SH-SY5Y (cell line): ENCODE data around the gene TMEM51.

Experiments used
- GATA2 ChIP-seq: IDR thresholded peaks from 2 replicates; pipeline ENCODE4 v1.6.1; 2011; ENCODE audit warnings: mild to moderate bottlenecking, low read depth, low read length
- GATA3 ChIP-seq: IDR thresholded peaks from 2 replicates; pipeline ENCODE4 v1.6.1; 2011; ENCODE audit warnings: low read depth, mild to moderate bottlenecking, low read length, moderate library complexity

The TMEM51 gene, protein sequence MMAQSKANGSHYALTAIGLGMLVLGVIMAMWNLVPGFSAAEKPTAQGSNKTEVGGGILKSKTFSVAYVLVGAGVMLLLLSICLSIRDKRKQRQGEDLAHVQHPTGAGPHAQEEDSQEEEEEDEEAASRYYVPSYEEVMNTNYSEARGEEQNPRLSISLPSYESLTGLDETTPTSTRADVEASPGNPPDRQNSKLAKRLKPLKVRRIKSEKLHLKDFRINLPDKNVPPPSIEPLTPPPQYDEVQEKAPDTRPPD

DNA sequence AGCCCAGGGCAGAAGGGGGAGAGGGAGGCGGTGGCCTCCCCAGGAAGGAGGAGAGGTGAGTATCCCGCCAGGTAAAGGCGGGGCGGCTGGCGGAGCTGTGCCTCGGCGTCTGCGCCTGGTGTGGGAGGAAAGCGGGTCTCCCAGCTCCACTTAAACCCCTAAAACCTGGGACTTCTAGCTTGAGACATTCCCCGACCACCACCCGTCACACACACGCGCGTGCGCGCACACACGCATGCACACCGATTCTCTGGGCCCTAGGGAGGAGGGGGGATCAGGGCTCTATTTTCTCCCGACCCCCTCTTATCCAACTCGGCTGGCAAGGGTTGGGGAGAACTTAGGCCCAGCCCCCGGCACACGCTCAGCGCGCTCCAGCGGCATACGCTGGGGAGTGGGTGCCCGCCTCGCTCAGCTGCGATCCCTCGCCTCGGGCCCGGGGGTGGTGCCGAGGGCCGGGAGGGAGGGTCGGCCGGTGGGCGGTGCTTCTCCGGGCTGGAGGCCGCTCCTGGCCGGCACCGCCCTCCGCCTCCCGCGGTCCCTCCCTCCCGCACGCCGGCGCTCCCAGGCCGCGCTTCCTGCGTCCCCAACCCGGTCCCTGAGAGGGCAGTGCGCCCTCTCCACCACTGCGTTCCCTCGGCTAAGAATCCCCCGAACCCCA, at the start of gene TMEM51:
TMEM51 (plus strand) TSS at position 564 of the 658 bp plus-strand sequence. CDS start 61,341 bp downstream, outside the sequence.
- no peak for TF ChIP-seq GATA2

DNA sequence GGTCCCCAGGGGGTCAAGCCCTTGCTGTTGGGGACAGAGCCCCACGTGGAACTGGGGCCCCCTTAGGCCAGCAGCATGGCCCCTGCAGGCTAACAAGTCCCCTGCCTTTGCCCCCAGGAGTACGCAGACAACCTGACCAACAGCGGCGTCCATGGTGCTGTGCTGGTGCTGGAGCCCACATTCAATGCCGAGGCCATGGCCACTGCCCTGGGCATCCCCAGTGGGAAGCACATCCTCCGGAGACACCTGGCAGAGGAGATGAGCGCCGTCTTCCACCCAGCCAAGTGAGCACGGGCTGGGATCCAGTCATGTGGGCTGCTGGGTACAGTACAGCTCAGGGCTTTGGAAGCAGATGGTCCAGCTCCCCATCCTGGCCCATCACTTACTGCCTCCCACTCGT, 49.6 kb upstream of the TMEM51 start:
- TF ChIP-seq GATA2 (no peak), GATA3 (no peak)

DNA sequence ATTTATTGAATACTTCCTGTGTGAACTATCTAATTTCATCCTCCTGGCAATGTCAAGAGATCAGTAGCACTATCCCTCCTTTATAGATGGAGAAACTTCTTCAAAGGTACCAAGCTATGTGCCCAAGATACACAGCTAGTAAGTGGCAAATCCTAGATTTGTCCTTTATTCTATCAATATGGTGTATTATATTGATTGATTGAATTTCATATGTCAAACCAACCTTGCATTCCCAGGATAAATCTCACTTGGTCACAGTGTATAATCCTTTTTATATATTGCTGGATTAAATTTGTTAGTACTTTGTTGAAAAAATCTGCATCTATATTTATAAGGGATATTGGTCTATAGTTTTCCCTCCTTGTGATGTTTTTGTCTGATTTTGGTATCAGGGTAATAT, 48.8 kb upstream of the TMEM51 start:
- TF ChIP-seq GATA2, result no peak
- TF ChIP-seq GATA3, result no peak

DNA sequence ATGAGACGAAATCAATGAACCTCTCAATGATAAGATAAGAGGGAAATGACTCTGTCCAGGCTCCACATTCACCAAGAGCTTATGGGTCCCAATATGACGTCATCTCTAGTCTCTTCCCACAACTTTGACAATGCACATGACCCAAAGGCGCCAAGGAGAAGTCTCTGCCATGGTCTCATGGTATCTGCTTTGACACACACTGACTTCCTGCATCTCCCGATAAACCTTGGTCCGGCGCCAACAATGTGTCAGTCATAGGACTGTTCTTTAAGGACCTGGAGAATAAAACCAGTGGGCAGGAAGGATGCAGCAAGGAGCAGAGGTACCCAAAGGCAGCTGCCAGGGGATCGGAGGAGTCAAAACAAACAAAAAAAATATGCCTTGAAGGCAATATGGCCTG, 46.9 kb upstream of the TMEM51 start:
- TF ChIP-seq GATA3 (no peak), GATA2 (no peak)

DNA sequence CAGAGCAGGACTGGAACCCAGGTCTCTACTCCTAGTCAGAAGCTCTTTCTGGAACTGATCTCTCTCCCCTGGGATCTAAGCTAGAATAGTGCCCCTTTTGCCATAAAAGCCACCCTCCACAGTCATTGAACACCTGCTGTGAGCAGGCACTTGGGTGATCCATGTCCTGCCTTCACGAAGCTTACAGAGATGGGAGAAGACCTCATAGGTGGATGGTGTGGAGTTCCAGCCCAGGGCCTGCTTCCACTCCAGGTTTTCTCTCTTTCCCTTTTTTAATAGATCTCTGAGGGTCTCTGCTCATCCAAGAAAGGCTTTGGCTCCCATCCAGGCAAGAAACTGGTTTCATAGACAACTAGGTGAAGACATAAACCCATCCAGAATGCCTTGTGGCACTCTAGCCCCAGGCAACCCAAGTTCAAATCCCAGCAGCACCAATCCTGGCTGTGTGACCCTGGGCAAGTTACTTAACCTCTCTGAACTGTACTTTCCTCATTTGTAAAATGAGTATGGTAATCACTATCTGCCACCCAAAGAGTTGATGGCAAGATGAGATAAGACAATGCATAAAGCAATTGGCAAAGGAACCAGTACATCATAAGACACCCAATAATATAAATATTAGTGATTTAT, 46.4 kb upstream of the TMEM51 start:
- TF ChIP-seq GATA3 (no peak), GATA2 (no peak)

DNA sequence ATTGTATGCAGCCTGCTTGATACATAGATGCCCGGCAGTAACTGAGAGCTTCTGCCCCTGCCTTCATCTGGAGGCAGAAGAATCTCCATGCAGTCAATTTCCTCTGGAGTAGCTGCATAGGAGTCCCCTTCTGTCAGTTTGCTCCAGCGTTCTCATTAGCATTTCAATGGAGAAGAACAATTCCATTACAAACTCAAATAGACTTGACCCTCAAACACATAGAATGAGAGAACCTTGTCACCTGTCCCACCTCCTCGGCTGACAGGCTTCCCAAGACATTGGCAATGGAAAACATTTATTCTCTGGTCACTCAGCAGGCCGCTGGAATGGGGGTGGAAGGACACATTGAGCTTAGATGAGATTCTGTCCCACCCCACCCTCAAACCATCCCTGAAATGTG, 45.6 kb upstream of the TMEM51 start:
- TF ChIP-seq GATA3 (no peak), GATA2 (no peak)

DNA sequence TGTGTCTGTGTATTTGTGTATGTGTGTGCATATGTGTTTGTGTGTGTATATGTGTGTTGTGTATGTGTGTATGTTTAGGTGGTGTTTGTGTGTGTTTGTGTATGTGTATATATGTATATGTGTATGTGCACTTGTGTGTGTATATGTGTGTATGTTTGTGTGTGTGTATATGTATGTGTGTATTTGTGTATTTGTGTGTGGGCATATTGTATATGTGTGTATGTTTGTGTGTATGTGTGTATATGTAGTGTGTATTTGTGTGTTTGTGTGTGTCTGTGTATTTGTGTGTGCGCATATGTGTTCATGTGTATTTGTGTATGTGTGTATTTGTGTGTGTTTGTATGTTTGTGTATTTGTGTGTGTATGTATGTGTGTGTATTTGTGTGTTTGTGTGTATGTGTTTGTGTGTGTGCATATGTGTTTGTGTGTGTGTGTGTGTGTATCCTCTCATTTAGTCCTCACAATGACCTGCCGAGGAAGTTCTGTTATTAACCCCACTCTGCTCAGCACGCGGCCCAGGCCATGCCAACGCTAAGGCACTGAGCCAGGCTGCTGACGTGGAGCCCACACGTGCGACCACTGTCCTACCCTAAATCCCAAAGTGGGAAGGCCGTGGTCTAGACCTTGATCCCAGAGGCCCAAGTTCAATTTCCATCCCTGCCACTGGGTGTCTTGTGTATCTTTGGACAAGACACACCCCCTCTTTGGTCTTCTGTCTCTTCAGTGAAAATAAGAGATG, 43.2 kb upstream of the TMEM51 start:
- TF ChIP-seq GATA3 (no peak), GATA2 (no peak)

DNA sequence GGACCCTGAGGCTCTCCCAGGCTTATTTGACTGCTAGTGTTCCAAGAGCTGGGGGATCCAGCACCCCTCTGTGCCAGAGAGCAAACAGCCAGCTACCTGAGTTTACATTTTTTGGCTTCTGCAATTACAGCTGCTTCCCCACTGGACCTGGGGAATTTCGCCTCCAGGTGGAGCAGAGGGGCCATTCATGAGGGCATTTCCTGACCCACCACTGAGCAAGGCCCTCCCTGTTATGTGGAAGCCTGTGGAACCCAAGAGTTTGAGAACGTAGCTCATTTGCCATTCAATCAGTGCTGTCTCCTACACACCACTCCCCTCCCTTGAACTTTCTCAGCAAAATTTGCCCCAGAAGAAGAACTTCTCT, 42.7 kb upstream of the TMEM51 start:
- TF ChIP-seq GATA3 (no peak), GATA2 (no peak)

DNA sequence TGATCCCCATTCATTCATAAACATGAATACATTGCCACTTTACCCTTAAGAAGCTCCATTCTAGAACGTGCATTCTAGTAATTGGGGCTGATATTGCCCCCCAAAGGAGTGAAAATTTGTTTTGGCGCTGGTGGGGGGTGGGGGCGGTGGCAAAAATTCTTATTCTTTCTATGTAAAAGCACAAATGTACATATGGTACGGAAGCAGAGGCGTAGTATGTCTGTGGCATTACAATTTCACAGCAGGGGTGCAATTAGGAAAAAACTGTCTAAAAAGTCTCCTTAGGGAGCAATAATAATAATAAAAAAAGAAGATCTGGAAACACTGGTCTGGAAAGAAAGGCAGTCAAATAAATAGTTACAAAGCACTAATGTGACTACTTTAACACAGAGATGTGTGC, 40.4 kb upstream of the TMEM51 start:
- TF ChIP-seq GATA3 (no peak), GATA2 (no peak)

DNA sequence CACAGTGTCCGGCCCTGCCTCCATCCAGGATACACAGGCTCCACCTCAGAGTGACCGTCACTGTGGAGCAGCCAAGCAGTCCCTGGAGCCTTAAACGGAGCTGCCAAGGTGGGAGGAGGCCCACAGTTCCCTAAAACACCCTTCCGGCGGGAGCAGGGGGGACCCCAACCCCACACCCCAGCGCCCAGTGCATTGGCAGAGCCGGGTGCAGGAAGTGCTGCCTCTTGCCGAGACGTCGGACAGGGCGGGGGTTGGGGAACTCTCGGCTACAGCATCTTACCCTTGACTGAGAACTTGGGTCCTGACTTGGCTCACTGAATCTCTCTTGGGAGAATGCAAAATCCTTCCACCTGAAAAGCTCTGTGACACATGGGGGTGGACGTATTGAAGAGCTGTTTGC, 38.7 kb upstream of the TMEM51 start:
- TF ChIP-seq GATA3 (no peak), GATA2 (no peak)

DNA sequence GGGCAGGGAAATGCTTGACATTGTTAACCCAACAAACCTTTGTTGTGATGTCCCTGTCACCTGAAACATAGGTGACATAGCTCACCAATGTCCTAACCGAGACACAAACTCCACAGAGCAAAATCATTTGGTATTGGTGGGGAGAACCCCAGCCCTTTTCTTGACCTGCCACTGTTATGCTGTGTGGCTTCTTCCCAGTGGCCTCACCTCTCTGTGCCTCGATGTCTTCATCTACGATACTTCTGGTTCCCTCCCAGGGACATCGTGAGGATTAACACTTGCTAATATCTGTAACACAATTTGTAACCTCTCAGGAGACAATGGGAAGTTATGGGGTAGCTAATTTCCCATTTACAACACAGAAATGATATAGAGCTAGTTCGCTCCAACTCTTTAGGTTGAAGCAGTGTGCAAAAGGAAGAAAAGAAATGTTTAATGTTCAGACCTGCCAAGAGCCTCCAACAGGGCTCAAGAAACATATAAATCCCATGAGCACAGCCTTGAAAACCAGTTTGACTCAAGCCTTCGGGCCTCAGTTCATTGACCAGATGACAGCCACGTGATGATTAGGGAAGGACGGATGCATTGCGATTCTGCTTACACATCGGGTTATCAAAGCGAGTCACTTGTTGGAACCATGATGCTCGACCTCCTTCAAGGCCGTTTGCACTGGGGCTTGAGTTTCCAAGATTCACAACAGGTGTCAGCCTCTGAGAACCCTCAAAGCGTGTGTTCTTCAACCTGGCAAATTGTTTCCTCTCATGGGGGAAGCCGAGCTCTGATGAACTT, 37.8 kb upstream of the TMEM51 start:
- TF ChIP-seq GATA3 (no peak), GATA2 (no peak)

DNA sequence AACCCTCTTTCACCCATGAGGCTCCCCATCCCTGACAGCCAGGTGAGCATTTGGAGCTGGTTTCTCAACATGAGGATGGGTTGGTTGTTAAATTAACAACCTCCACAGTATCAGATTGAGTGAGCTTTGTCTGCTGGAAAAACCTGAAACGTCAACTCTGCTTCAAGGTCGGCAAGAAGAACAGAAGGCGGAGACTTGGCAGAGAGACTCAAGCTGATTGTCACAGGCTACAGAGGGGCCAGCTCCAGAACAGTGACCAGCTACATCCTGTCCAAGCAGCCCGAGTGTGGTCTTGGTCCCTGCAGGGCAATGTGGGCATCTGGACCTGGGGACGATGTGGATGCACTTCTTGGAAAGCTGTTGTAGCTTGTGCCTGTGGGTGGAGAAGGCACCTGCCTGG, 36.6 kb upstream of the TMEM51 start:
- no peak for TF ChIP-seq GATA3

DNA sequence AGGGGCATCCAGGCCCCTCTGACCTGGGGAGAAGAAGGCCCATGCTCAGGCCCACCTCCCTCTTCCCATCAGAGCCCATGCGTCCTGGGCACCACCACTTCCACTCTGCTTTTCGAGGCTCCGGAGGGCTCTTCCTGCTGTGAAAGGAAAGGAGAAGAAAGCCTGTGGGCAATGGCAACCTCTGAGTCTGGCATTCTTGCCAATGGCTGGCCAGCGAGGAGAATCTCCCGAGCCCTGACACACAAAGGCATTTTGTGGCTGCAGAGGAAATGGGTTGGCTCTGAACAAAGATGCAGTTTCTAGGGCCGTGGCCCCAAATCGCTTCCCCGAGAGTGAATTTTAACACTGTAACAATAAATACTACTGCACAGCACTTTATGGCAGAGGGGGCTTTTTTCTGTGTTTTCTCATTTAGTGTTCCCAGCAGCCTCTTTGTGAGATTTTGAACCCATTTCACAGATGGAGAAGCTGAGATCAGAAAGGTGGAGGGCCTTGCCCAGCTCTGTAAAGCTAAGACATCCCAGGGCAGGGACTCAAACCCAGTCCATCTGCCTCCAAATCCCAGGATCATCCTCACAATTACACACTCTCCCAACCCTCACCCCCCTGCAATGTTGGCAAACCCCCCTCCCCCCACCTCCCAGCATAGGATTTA, 35.7 kb upstream of the TMEM51 start:
- TF ChIP-seq GATA3, result no peak
- no peak for TF ChIP-seq GATA2

DNA sequence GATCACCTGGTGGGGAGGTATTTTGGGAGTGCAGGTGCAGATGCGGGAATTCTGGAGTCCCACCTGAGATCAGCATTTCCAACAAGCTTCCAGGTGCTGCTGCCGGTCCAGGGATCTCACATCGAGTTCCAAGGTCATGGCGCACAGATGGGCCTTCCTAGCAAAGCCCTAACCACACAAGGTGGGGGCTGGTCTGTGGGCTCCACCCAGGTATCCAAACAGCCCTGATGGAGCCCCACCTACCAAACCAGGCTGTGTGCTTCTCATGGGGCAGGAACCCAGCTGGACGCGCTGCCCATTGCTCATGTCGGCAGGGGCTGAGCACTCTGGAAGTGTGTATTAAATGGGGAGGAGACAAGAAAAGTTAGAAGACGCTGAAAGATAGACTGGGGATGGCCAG, 35.0 kb upstream of the TMEM51 start:
- TF ChIP-seq GATA2, result no peak
- TF ChIP-seq GATA3, result no peak
